ENCODE data around the gene FYTTD1.

The FYTTD1 gene

DNA sequence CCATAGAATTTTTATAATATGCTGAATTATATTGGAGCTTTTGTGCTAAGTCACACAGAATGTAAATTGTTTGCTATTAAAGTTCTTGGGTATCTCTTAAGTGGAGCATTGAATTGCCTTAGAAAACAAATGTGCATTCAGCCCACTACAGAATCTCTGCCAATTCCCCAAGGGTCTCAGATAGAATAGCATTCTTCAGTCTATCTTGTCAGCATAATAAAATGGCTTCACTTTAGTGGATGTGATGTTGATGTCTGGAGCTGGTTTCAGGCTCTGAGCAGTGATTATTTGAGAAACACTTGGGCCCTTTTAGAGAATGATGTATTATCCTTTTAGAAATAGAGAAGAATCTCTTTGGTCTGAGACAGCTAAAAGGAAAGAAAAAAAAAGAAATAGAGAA lies 86.6 kb downstream of the FYTTD1 start:
- no peak for DNase-seq (ENCODE audit: low read depth)

Measured in stimulated activated CD8-positive, alpha-beta memory T cell treated with anti-CD3 and anti-CD28 coated beads, Interleukin-15, amount 100 ng/mL, for 1 hour (primary cell).